HG03432 (cell line): ENCODE data around the gene KIDINS220.
"Not testable (repeated sequence)": the region's sequence is repeated elsewhere in the genome, so short reads cannot be mapped to it uniquely, and the experiment has no call there.

Experiments
- ATAC-seq: cut with Tn5 transposase; IDR thresholded peaks from one replicate; pipeline ENCODE4 v1.9.1; 2021; ENCODE audit warnings: mild to moderate bottlenecking, moderate library complexity; ENCODE audit not compliant: unreplicated experiment

The KIDINS220 gene

DNA sequence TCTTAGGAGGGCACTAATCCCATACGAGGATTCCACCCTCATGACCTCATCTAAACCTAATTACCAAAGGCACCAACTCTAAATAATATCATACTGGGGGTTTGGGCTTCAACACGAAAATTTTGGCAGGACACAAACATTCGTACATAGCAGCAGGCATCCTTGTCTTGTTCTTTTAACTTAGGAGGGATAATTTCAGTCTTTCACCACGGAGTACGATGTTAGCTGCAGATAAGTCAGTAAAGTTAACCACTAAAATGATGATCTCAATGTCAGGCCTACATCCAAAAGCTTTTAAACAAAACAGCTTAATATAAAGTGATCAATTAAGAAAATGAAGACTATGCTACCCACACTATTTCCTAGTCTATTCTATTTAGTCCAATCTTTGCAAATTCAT lies 80.7 kb downstream of the KIDINS220 start:
- no peak for ATAC-seq

DNA sequence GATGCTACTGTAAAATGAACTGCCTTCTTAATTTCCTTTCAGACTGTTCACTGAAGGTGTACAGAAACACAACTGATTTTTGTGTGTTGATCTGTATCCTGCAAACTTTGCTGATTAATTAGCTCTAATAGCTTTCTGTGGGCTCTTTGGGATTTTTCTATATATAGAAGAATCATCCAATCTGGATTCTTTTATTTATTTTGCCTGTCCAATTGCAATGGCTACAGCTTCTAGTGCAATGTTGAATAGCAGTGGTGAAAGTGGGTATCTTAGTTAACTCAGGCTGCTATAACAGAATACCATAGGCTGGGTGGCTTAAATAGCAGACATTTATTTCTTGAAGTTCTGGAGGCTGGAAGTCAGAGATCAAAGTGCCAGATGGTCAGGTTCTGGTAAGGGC lies 81.2 kb downstream of the KIDINS220 start:
- no peak for ATAC-seq

DNA sequence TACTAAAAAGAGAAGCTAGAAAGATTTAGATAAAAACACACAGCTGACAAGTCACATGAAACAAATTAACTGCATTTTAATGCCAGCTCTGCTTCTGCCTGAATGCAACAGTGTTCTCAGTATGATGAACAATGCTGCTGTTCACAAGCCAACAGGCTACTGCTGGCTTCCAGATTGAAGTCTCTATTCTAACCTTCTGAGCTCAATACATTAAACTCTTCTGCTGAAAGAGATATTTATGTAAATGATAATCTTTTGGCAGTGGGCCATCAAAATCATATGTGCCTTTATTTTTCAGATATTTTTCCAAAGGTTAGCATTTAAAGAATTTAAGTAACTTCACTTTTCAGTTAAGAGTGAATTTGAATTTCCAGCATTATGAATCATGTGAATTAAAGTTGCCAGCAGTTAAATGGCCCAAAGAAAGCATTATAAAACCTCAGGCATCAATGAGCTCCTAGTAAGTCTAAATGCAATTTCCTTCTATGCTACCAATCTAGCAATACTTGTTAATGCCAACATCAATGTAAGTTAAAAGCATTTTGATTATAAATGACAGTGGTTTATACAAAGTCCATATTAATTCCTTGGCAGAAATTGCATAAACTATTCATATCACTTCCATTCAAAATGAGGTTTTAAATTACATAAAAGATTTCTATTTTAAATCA lies 83.2 kb downstream of the KIDINS220 start:
- ATAC-seq = no peak

- ATAC-seq = no peak
These were observed 83.8 kb downstream of the KIDINS220 start for GRCh38 chr2:8753609-8754008.

DNA sequence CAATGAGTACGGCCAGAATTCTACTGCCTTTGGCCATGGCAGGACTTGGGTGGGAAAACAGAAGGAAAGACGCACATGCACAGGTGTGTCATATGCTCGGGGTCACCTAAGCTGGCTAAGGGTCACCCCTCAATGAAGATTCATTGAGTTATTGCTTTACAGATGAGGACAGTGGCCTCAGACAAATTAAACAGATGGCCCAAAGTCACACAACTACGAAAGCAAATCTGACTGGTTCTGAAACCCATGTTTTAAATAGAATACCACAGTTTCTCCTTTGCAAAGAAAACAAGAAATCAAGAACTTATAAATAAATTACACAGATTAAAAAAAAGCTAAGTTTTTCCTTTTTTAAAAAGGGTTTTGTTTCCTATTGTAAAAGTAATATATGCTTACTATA lies 85.0 kb downstream of the KIDINS220 start:
- ATAC-seq = peak; percentile 65

GRCh38 chr2:8750221-8750620 lies 87.2 kb downstream of the KIDINS220 start:
- no peak for ATAC-seq

- no peak for ATAC-seq
These were observed 94.2 kb downstream of the KIDINS220 start for GRCh38 chr2:8743261-8743660.

GRCh38 chr2:8740136-8740535 lies 97.3 kb downstream of the KIDINS220 start:
- ATAC-seq = no peak

DNA sequence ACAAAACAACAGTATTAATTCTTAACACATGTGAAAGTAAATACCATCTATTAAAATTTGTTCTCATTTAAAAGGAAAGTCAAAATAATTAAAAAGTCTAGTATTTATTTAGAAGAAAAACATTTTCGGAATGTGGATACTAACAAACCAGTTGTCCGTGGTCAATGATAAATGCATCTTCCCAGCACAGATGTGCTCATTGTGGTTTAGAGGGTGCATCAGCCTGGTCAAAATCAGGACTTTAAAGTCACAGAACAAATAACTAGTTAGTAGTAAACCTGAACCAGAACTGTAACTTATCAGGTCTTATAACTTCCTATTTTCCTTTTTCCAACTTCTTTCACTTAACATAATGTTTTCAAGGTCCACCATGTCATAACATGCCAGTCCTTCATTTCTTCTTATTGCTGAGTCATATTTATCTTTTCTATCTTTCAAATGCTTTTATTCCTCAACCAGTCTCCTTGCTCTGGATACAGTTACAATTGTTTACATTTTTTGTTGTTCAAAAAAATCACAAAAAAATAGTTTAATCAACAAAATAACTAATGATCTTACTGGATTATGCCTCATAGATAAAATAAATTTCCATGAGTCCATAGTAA lies 99.7 kb downstream of the KIDINS220 start:
- no peak for ATAC-seq

DNA sequence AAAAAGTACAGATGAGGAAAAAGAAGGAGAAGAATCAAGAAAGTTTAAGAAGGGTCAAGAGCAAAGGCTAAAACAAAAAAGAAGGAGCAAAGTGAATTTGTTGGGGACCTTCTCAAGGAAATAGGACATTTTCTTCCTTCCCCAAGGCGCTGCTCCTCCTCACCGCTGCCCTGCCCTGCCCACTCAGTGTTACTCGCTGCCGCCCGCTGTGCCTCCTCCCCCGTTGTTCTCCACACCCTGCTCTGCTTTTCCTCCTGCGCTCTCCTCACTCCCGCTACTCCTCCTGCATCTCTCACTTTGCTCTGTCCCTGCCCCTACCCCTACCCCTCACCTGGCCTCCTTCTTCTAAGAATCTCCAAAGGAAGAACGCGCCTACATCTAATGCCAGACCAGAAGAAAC lies 104.8 kb downstream of the KIDINS220 start:
- ATAC-seq = no peak

GRCh38 chr2:8729939-8730338 lies 107.5 kb downstream of the KIDINS220 start:
- ATAC-seq = no peak

DNA sequence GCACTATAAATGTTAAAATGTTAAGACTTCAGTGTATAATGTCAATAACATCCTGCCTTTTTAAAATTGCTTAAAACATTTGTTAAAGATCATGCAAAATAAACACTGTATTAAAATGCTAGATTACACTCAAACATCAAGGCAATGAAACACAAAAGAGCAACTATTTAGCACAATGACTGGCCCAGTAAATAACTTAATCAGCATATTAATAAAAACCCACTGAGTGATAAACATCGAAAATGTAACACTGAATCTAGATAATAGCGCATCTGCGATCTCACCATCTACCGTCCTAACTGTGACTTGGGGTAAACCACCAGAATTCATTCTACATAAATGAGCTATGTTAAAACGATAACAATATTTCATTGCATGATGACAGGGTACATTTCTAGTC lies 108.3 kb downstream of the KIDINS220 start:
- not testable (repeated sequence) for ATAC-seq

DNA sequence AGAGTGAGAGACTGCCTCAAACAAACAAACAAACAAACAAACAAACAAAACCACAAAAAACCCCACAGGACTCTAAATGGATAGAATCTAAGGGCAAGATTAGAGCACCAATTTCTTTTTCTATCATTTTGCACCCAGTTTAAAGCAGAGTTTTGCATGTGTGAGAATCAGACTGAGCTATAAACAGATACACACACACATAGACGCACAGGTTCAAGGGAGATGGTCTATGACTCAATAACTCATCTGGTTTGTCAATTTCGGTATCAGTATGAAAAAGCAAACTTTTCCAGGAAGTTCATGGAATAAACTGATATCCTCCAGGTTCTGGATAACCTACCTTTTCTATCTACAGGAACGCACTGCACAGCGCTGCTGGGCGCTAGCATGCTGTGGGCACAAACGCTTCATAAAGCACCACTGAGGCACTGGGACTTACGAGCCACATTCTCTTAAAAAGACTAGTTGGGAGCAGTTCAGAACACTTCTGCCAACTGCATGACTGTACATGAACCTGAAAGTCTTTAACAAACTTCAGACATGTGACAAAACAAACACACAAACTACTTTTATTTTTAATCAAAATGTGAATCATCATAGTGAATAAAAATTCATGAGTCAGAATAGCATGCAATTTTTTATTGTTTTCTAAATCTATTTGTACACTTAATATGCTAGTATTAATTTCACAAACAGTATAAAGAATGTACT lies 109.0 kb downstream of the KIDINS220 start:
- no peak for ATAC-seq

DNA sequence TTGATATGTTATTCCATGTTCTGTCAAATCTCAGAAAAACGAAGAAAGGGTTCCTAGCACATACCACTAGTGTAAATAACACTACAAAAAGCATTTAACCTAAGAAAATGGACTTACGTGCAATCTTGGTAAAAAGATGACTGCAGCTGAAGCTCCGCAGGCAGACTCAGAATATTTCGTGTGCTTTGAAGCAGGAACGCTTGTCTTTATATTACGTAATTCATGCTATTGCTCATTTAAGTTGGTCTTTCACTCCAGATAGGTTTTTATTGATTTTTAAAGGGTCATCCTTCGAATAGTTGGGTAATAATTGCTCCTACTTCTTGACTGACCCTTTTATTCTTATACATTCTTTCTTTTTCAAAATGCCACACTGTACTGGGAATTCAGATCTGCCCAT lies 111.6 kb downstream of the KIDINS220 start:
- ATAC-seq = no peak

GRCh38 chr2:8722986-8723385 lies 114.4 kb downstream of the KIDINS220 start:
- no peak for ATAC-seq

DNA sequence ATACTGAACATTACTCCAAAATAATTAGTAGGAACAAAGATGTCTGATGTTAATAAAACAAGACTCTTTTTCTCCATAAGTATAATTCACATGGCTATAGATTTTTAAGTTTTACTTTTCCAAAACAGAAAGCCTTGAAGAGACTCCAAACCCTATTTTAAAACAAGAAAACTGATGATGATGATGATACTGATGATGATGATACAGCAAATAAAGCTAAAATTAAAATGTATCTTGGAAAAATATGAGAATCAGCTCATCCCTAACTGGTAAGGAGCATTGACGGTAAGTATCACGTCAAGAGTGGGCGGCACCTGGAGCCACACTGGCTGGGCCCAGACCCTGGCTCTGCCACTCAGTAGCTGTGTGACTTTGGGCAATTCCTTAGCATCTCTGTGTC lies 116.0 kb downstream of the KIDINS220 start:
- ATAC-seq = no peak

DNA sequence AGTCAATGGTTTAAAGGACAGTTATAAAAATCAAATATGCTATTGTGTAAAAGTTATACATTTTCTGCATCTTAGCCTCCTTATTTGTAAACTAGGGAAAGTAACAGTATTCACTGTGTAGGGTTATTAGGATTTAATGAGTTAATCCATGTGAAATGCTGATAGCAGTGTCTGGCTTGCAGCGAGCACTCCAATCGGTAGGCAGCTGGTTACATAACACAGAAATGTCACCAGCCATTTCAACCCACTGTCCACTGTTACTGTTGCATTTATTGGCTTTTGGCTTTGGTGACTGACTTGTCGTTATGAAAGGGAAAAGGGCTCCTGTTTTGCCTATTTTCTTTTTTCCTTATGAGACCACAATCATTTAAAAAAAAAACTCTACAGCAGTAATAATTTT lies 116.7 kb downstream of the KIDINS220 start:
- ATAC-seq = no peak

DNA sequence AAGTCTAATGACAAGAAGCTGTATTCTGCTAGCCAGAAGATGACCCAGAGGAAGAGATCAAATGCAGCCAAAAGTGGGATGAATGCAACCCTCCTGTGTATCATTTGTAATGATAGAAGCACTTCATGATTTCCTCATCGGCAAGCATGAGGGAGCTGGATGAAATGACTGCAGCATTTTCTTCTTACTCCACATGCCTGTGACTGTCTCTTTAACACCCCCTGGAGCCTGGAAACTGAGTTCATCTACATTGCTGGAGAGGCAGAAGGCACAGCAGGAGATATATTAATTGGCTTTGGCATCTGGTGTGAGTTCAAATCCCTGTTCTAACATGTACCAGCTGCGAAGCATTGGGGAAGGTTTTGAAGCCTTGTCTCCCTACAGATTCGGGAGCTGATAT lies 117.9 kb downstream of the KIDINS220 start:
- no peak for ATAC-seq

DNA sequence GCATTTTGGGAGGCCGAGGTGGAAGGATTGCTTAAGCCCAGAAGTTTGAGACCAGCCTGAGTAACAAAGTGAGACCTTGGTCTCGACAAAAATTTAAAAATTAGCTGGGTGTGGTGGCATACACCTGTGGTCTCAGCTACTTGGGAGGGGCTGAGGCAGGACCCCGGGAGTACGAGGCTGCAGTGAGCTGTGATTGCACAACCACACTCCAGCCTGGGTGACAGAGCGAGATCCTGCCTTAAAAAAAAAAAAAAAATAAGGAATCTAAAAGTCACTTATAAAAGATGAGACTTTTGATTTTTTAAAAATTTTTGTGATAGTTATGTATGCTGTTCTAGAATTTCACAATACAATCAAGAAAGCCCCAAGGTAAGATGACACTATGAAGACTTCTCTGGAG lies 122.4 kb downstream of the KIDINS220 start:
- no peak for ATAC-seq

GRCh38 chr2:8714283-8714682 lies 123.1 kb downstream of the KIDINS220 start:
- ATAC-seq = no peak

DNA sequence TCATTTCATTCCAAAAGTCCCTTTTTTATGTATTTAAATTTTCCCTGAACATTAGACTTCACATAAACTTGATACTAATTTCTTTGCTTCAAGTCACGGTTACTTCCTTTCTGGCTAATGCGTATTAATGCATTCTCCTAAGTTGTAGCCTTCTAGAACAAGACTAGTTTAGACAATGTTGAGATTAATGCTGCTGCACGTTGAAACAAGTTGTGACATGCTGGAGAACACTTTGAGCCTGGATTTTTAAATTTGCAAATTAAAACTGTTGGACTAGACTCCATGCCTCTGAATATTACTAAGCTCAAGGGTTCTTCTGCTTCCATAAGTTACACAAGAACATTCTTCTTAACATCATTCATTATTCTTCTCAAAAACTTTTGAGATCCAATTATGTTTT lies 126.5 kb downstream of the KIDINS220 start:
- no peak for ATAC-seq

GRCh38 chr2:8709611-8710010 lies 127.8 kb downstream of the KIDINS220 start:
- ATAC-seq = no peak
